ENCODE data around the gene N4BP2. TPM values are rescaled to one million over a fixed set of nuclear protein-coding genes. Genes with fewer than 3 reads are reported as not detected.

Gene N4BP2
- total RNA-seq, 1 experiment from 2014 or later: 18.0 TPM

GRCh38 chr4:40185830-40186664 lies 129.4 kb downstream of the N4BP2 start:
- Histone ChIP-seq H3K36me3 (replicated peaks; ENCODE audit: control insufficient read depth, insufficient read depth, low read length) (no peaks in the 10 kb centered on the region), H3K4me3 (ENCODE audit: insufficient read depth, low read depth, low read length) (no peak overlapping the region), H3K27me3 (ENCODE audit: control insufficient read depth, insufficient read depth, low read length) (no peaks in the 10 kb centered on the region)
- no peak for DNase-seq

DNA sequence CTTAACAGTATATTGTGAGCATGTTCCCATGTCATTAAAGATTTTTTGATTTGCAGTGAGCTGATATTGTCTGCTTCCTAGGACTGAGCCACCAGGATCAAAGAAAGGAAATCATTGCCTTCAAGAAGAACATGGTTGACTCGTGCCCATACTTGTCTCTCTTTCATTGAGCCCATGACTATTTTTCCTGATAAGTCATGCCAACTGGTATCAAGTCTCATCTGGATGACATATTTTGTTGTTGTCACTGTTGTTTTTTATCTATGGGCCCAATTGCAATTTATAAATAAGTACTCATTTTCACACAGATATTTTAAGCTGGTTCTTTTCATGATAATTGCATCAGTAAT lies 130.0 kb downstream of the N4BP2 start:
- Histone ChIP-seq H3K36me3 (replicated peaks; ENCODE audit: control insufficient read depth, insufficient read depth, low read length) (no peaks in the 10 kb centered on the region), H3K4me3 (ENCODE audit: insufficient read depth, low read depth, low read length) (no peak overlapping the region), H3K27me3 (ENCODE audit: control insufficient read depth, insufficient read depth, low read length) (no peaks in the 10 kb centered on the region)
- no peak for DNase-seq

- no peak for DNase-seq
- no peak overlapping the region for H3K4me3 ChIP-seq (ENCODE audit: insufficient read depth, low read depth, low read length)
- H3K27me3 ChIP-seq (ENCODE audit: control insufficient read depth, insufficient read depth, low read length): no peaks in the 10 kb centered on the region
- H3K36me3 ChIP-seq (replicated peaks; ENCODE audit: control insufficient read depth, insufficient read depth, low read length): no peaks in the 10 kb centered on the region
Measured at GRCh38 chr4:40187386-40187906, 130.8 kb downstream of the N4BP2 start.

DNA sequence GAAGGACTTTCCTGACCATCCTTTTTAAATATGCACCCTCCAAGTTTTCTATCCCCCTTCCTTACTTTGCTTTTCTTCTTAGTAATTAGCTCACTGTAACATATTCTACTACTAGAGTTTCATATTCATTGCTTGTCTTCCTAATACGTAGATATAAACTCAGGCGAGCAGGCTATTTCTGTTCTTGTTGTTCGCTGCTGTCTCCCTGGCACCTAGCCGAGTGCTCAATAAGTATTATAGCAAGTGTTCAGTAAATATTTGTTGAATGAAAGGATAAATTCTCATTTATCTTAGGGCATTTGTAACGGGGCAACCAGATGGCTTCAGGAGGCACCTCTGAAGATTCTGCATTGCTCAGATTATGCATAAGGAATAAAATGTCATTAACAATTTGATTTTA lies 133.4 kb downstream of the N4BP2 start:
- Histone ChIP-seq H3K4me3 (ENCODE audit: insufficient read depth, low read depth, low read length) (no peak overlapping the region), H3K36me3 (replicated peaks; ENCODE audit: control insufficient read depth, insufficient read depth, low read length) (no peaks in the 10 kb centered on the region), H3K27me3 (ENCODE audit: control insufficient read depth, insufficient read depth, low read length) (no peaks in the 10 kb centered on the region)
- DNase-seq: no peak

DNA sequence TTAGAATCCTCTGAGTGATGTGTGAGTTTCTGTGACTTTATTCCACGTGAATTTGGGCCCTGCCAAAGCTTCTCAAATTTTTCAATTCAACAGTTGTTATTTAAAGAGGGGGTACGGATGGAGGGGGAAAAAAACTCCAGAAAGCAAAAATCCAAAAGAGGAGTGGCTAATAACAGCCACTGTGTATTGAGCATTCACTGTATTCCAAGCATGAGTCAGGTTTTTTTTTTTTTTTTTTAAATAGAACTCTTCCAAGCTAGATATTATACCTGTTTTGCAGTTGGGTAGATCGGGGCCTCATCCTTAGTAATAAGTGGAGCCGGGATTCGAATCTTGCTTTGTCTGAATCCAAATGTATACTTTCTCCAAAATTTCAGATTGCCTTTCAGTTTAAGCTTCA lies 133.8 kb downstream of the N4BP2 start:
- Histone ChIP-seq H3K4me3 (ENCODE audit: insufficient read depth, low read depth, low read length) (no peak overlapping the region), H3K36me3 (replicated peaks; ENCODE audit: control insufficient read depth, insufficient read depth, low read length) (no peaks in the 10 kb centered on the region), H3K27me3 (ENCODE audit: control insufficient read depth, insufficient read depth, low read length) (no peaks in the 10 kb centered on the region)
- DNase-seq: no peak

GRCh38 chr4:40190880-40191815 lies 134.5 kb downstream of the N4BP2 start:
- H3K36me3 ChIP-seq (replicated peaks; ENCODE audit: control insufficient read depth, insufficient read depth, low read length): no peaks in the 10 kb centered on the region
- H3K27me3 ChIP-seq (ENCODE audit: control insufficient read depth, insufficient read depth, low read length): no peaks in the 10 kb centered on the region
- DNase-seq: no peak
- H3K4me3 ChIP-seq (ENCODE audit: insufficient read depth, low read depth, low read length): no peak overlapping the region

- Histone ChIP-seq H3K4me3 (ENCODE audit: insufficient read depth, low read depth, low read length) (no peak overlapping the region), H3K27me3 (ENCODE audit: control insufficient read depth, insufficient read depth, low read length) (no peaks in the 10 kb centered on the region), H3K36me3 (replicated peaks; ENCODE audit: control insufficient read depth, insufficient read depth, low read length) (no peaks in the 10 kb centered on the region)
- no peak for DNase-seq
Measured at GRCh38 chr4:40192114-40193015, 135.7 kb downstream of the N4BP2 start.

DNA sequence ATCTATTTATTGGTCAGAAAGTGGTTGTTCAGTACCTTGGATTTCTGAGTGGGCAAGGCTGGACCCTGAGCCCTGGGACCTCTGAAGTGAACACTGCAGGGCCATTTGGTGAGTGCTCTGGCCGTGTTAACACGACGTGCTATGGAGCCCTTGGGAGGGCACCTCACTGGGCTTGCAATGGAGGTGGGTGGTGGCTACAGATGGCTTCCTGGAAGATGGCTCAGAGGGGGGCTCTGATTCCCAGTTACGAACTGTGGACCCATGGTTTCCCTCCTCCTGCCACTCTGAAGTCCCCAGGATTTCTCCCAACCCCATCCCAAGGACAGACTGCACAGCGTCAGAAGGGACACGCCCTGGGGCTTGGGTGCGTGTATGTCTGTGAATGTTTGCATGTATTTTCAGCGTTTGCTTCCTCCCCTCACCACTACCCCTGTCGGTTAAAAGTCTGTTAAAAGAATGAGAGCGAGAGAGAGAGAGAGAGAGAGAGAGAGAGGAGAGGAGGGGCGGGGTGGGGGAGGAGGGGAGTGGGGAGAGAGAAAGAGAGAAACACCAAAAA lies 136.4 kb downstream of the N4BP2 start:
- no peak for DNase-seq
- H3K4me3 ChIP-seq (ENCODE audit: insufficient read depth, low read depth, low read length): no peak overlapping the region
- no peaks in the 10 kb centered on the region for H3K36me3 ChIP-seq (replicated peaks; ENCODE audit: control insufficient read depth, insufficient read depth, low read length)
- H3K27me3 ChIP-seq (ENCODE audit: control insufficient read depth, insufficient read depth, low read length): no peaks in the 10 kb centered on the region

DNA sequence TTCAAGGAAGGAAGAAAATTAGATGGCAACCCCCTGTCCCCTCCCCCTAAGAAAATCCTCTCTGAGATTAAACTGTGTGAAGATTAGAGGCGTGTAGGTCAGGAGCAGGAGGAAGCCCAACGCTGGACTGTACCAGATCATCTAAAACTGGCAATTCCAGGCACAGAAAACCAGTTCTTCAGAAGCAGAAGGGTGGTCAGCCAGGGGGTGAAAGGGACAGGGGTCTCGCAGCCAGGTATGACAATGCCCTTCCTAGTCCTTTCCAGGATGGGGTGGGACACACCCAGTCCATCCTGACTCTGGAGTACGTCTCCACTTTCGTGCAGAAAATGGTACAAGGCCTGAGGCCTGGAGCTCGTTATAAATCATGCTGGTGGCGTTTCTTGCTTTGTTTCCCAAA lies 136.9 kb downstream of the N4BP2 start:
- Histone ChIP-seq H3K36me3 (replicated peaks; ENCODE audit: control insufficient read depth, insufficient read depth, low read length) (no peaks in the 10 kb centered on the region), H3K4me3 (ENCODE audit: insufficient read depth, low read depth, low read length) (no peak overlapping the region), H3K27me3 (ENCODE audit: control insufficient read depth, insufficient read depth, low read length) (no peaks in the 10 kb centered on the region)
- no peak for DNase-seq

DNA sequence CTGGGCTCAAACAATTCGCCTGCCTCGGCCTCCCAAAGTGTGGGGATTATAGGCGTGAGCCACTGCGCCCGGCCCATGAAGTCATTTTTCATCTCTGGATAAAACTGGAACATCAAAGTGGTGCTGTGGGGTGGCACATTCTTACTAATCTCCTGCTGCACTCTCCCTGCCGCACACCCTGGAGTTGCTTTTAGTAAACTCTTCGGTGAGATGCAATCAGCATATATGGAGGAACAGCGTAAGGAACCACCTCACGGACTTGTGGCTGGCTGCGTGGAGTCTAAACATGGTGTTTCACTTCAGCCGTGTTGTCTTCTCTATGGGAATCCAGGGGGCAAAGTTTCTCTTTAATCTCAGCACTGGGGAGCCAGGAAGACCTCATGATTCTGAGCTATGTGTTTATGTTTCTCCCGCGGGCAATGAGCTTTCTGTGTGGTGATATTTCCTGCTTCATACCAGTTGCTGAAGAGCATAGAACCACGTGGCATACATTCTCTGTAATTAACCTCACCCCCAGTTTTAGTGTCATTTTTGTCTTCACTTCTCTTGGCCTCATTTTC lies 138.0 kb downstream of the N4BP2 start:
- Histone ChIP-seq H3K4me3 (ENCODE audit: insufficient read depth, low read depth, low read length) (no peak overlapping the region), H3K36me3 (replicated peaks; ENCODE audit: control insufficient read depth, insufficient read depth, low read length) (no peaks in the 10 kb centered on the region), H3K27me3 (ENCODE audit: control insufficient read depth, insufficient read depth, low read length) (no peaks in the 10 kb centered on the region)
- DNase-seq: no peak

- Histone ChIP-seq H3K27me3 (ENCODE audit: control insufficient read depth, insufficient read depth, low read length) (no peaks in the 10 kb centered on the region), H3K36me3 (replicated peaks; ENCODE audit: control insufficient read depth, insufficient read depth, low read length) (no peaks in the 10 kb centered on the region), H3K4me3 (ENCODE audit: insufficient read depth, low read depth, low read length) (no peak overlapping the region)
- DNase-seq: no peak
Measured at GRCh38 chr4:40195182-40196177, 138.8 kb downstream of the N4BP2 start.

- Histone ChIP-seq H3K27me3 (ENCODE audit: control insufficient read depth, insufficient read depth, low read length) (no peaks in the 10 kb centered on the region), H3K4me3 (ENCODE audit: insufficient read depth, low read depth, low read length) (no peak overlapping the region), H3K36me3 (replicated peaks; ENCODE audit: control insufficient read depth, insufficient read depth, low read length) (no peaks in the 10 kb centered on the region)
- no peak for DNase-seq
Measured at GRCh38 chr4:40196272-40196671, 139.6 kb downstream of the N4BP2 start.

Data from H7 (cell line).